Vagina (tissue), 2 donors: ENCODE measurements around the gene ITPK1. TPM values are rescaled to one million over a fixed set of nuclear protein-coding genes. Genes with fewer than 3 reads are reported as not detected.

Experiments
- DNase-seq, 2 donors: peaks; one replicate each; pipeline ENCODE4 v3.0.0-alpha.2; 2017; ENCODE audit errors: extremely low spot score in 2 of 2
- H3K27ac ChIP-seq: fragments of 200-600 bp; sonication (generic); one replicate; pipeline ENCODE4 v1.5.1; 2019
- H3K27me3 ChIP-seq: fragments of 200-600 bp; sonication (generic); one replicate; pipeline ENCODE4 v1.5.1; 2019
- H3K36me3 ChIP-seq, 2 donors: fragments of 200-600 bp; sonication (generic); one replicate each; pipeline ENCODE4 v1.5.1; 2017 to 2019
- H3K4me1 ChIP-seq: fragments of 200-600 bp; sonication (generic); one replicate; pipeline ENCODE4 v1.5.1; 2019
- H3K4me3 ChIP-seq, 2 donors: fragments of 200-600 bp; sonication (generic); 1 replicate in 1 of 2; 2 replicates in 1 of 2; pipeline ENCODE4 v1.5.1; 2016 to 2019
- H3K9me3 ChIP-seq: fragments of 200-600 bp; sonication (generic); one replicate; pipeline ENCODE4 v1.5.1; 2019
- CTCF ChIP-seq, 3 experiments: fragments of 450-650 bp in 2 of 3; fragments of 200-600 bp in 1 of 3; sonication (generic) in 1 of 3; IDR thresholded peaks; one replicate each; pipeline ENCODE4 v1.5.1; 2017 to 2019; ENCODE audit warnings: antibody characterized with exemption in 3 of 3, mild to moderate bottlenecking in 2 of 3, moderate library complexity in 2 of 3
- POLR2A ChIP-seq, 2 donors: fragments of 450-650 bp; IDR thresholded peaks; one replicate each; pipeline ENCODE4 v1.6.1; 2017; ENCODE audit warnings: antibody characterized with exemption in 2 of 2, mild to moderate bottlenecking in 2 of 2, moderate library complexity in 2 of 2
- POLR2AphosphoS5 ChIP-seq, 2 donors: sonication (generic); formaldehyde crosslinking; IDR thresholded peaks; one replicate each; pipeline ENCODE4 v1.9.0; 2017; ENCODE audit warnings: antibody characterized with exemption in 2 of 2, mild to moderate bottlenecking in 2 of 2, low read depth in 1 of 2; ENCODE audit not compliant: insufficient read depth in 1 of 2
- intact Hi-C: fragments of 100-400 bp; cut with DNase I; formaldehyde crosslinking; loops from one replicate; pipeline ENCODE4 v1.15.1; 2023
- total RNA-seq: library from RNA; depleted of rRNA; stranded (reverse); fragments of >200 nt; gene quantifications from one replicate; pipeline ENCODE4 v1.2.3, GENCODE V29; 2016

The ITPK1 gene
- total RNA-seq, 1 donor from 2014 or later: 49.6 TPM

DNA sequence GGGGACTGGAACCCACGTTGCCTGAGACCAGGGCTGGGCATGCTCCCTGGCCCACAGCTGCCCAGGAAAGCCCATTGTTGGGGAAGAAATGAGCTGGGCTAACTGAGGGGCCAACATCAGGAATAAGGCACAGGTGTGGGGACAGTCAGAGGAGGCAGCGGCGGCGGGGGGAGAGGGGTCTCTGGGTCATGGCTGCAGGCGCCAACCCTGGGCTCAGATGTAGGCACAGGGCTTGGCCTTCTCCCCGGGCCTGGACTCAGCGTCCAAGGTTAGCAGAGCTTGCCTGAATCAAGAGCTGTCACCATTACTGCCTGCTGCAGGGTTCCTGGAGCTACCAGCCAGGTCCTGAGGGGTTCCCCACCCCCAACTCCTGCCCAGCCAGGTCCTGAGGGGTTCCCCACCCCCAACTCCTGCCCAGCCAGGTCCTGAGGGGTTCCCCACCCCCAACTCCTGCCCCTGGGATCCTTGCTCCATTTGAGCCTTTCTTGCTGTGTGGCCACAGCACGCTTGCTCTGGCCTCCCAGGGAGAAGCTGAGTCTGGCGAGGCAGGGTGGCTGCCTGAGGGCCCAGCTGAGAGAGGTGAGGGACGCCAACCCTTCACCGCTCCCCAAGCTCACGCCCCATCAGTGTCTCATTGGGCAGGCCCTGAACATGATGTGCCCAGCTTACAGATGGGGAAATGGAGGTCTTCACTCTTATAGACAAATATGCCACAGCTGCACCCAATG, 186.6 kb downstream of the ITPK1 start:
- no peaks in the 10 kb centered on the region for H3K36me3 ChIP-seq
- H3K4me1 ChIP-seq: peaks cover 5% of the 10 kb centered on the region
- H3K4me3 ChIP-seq: no peak overlapping the region
- DNase-seq: no peak
- H3K27ac ChIP-seq: no peak overlapping the region
- no peak for TF ChIP-seq POLR2A (IDR thresholded peaks at IDR 0.05)
- TF ChIP-seq CTCF (IDR thresholded peaks at IDR 0.05): no peak
- TF ChIP-seq POLR2AphosphoS5 (IDR thresholded peaks at IDR 0.05; ENCODE audit: insufficient read depth in 1 of 2, low read depth in 1 of 2): no peak
- H3K9me3 ChIP-seq: no peaks in the 10 kb centered on the region
- H3K27me3 ChIP-seq: no peaks in the 10 kb centered on the region
- intact Hi-C loops: no loop called here

- H3K9me3 ChIP-seq: no peaks in the 10 kb centered on the region
- intact Hi-C loops: no loop called here
- H3K27ac ChIP-seq: no peak overlapping the region
- no peak overlapping the region for H3K4me3 ChIP-seq
- H3K27me3 ChIP-seq: no peaks in the 10 kb centered on the region
- TF ChIP-seq CTCF (IDR thresholded peaks at IDR 0.05): no peak
- no peak for TF ChIP-seq POLR2AphosphoS5 (IDR thresholded peaks at IDR 0.05; ENCODE audit: insufficient read depth in 1 of 2, low read depth in 1 of 2)
- TF ChIP-seq POLR2A (IDR thresholded peaks at IDR 0.05): no peak
- no peaks in the 10 kb centered on the region for H3K36me3 ChIP-seq
- no peak for DNase-seq
- peaks cover 5% of the 10 kb centered on the region for H3K4me1 ChIP-seq
Measured at GRCh38 chr14:92928258-92928629, 187.5 kb downstream of the ITPK1 start.

GRCh38 chr14:92927349-92928257, 188.1 kb downstream of the ITPK1 start:
- no peaks in the 10 kb centered on the region for H3K9me3 ChIP-seq
- no peak overlapping the region for H3K27ac ChIP-seq
- intact Hi-C loops: no loop called here
- no peak for DNase-seq
- H3K36me3 ChIP-seq: no peaks in the 10 kb centered on the region
- no peak for TF ChIP-seq CTCF (IDR thresholded peaks at IDR 0.05)
- TF ChIP-seq POLR2AphosphoS5 (IDR thresholded peaks at IDR 0.05; ENCODE audit: insufficient read depth in 1 of 2, low read depth in 1 of 2): no peak
- TF ChIP-seq POLR2A (IDR thresholded peaks at IDR 0.05): no peak
- no peaks in the 10 kb centered on the region for H3K27me3 ChIP-seq
- peaks cover 5% of the 10 kb centered on the region for H3K4me1 ChIP-seq
- no peak overlapping the region for H3K4me3 ChIP-seq

DNA sequence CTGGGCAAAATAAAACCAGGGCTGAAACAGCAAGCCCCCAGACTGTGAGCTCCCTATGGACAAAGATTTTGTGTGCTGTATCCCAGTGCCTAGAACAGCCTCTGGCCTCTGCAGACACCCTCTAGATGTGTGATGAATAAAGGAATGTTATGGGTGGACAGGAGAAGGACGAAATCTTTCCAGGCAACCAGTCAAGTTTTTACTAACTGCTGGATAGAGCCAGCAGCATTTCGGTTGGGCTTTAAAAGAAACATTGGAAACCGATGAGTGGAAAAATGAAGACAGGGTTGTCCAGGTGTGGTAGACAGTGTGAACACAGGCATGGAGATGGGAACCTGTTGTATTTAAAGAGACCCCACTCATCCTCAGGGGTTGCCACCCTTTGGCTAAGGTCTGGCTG, 188.8 kb downstream of the ITPK1 start:
- DNase-seq: no peak
- TF ChIP-seq POLR2A (IDR thresholded peaks at IDR 0.05) (no peak), POLR2AphosphoS5 (IDR thresholded peaks at IDR 0.05; ENCODE audit: insufficient read depth in 1 of 2, low read depth in 1 of 2) (no peak), CTCF (IDR thresholded peaks at IDR 0.05) (no peak)
- no peaks in the 10 kb centered on the region for H3K27me3 ChIP-seq
- H3K36me3 ChIP-seq: no peaks in the 10 kb centered on the region
- no peak overlapping the region for H3K4me3 ChIP-seq
- intact Hi-C loops: no loop called here
- H3K4me1 ChIP-seq: peaks cover 5% of the 10 kb centered on the region
- H3K9me3 ChIP-seq: no peaks in the 10 kb centered on the region
- no peak overlapping the region for H3K27ac ChIP-seq
